A549 (cell line): ENCODE data around the gene CDH22. TPM values are rescaled to one million over a fixed set of nuclear protein-coding genes. Genes with fewer than 3 reads are reported as not detected.

Experiments used
- ATAC-seq, 2 experiments: fragments of 200-7000 bp in 1 of 2; fragments of >200 bp in 1 of 2; cut with Nextera tagmentation in 1 of 2; cut with Tn5 transposase in 1 of 2; 3 replicates each; pipeline versions ENCODE4 v1.8.0 to v1.9.1; 2018 to 2020; ENCODE audit warnings: mild to moderate bottlenecking in 1 of 2, moderate library complexity in 1 of 2
- CTCF ChIA-PET: fragments of 300-600 bp; sonication (Branson Sonifier 250); formaldehyde crosslinking; extraction: SDS; loops from one replicate; lab custom pipeline; 2021; ENCODE audit warnings: antibody characterized with exemption, inconsistent platforms; lab: Yijun Ruan, JAX
- POLR2A ChIA-PET: fragments of 350-600 bp; formaldehyde crosslinking; extraction: SDS; loops from one replicate; lab custom pipeline; 2021; ENCODE audit warnings: antibody characterized with exemption, inconsistent platforms; lab: Yijun Ruan, JAX
- DNase-seq, 2 experiments: peaks; one replicate each; pipeline versions ENCODE4 v3.0.0 to v3.0.0-alpha.2; 2011 to 2016; ENCODE audit warnings: low read depth in 1 of 2, low spot score in 1 of 2
- FAIRE-seq: peaks from 2 replicates; lab custom pipeline; 2011; peaks lifted over from hg19 to GRCh38; lab: Jason Lieb, UNC
- H3K27ac ChIP-seq, 2 experiments: fragments of >200 bp; sonication (Bioruptor Twin); formaldehyde crosslinking; 3 replicates each; pipeline ENCODE4 v1.5.1; 2016 to 2017
- H3K4me1 ChIP-seq: fragments of >200 bp; sonication (Bioruptor Twin); formaldehyde crosslinking; 3 replicates; pipeline ENCODE4 v1.6.1; 2016
- H3K4me2 ChIP-seq: fragments of >200 bp; sonication (Bioruptor Twin); formaldehyde crosslinking; 3 replicates; pipeline ENCODE4 v1.6.1; 2016
- H3K4me3 ChIP-seq: fragments of >200 bp; sonication (Bioruptor Twin); formaldehyde crosslinking; 3 replicates; pipeline ENCODE4 v1.5.1; 2016
- H3K9me3 ChIP-seq: fragments of >200 bp; sonication (Bioruptor Twin); formaldehyde crosslinking; 3 replicates; pipeline ENCODE4 v1.6.1; 2016
- CHD4 ChIP-seq: fragments of 200-600 bp; sonication (generic); IDR thresholded peaks from 2 replicates; pipeline ENCODE4 v1.6.1; 2016; ENCODE audit warnings: antibody characterized with exemption, mild to moderate bottlenecking, borderline replicate concordance
- FOSB ChIP-seq: fragments of 250-450 bp; sonication (Bioruptor Pico); IDR thresholded peaks from 2 replicates; pipeline ENCODE4 v1.5.0; 2020; ENCODE audit warnings: mild to moderate bottlenecking, moderate library complexity
- FOSL2 ChIP-seq, 2 experiments: fragments of 450-650 bp in 1 of 2; fragments of >200 bp in 1 of 2; sonication (Bioruptor Twin) in 1 of 2; formaldehyde crosslinking; IDR thresholded peaks; 2 replicates each; pipeline versions ENCODE4 v1.5.0 to v1.6.1; 2016 to 2020; ENCODE audit warnings: mild to moderate bottlenecking in 1 of 2, moderate library complexity in 1 of 2
- HEYL ChIP-seq: fragments of 250-450 bp; sonication (Bioruptor Pico); IDR thresholded peaks from 2 replicates; pipeline ENCODE4 v1.8.0; 2021; ENCODE audit warnings: mild to moderate bottlenecking, moderate library complexity
- MAZ ChIP-seq: fragments of 150-350 bp; IDR thresholded peaks from 2 replicates; pipeline ENCODE4 v1.6.1; 2014; ENCODE audit warnings: antibody characterized with exemption, low read depth, low read length, borderline replicate concordance
- PHF8 ChIP-seq: fragments of 200-600 bp; sonication (generic); IDR thresholded peaks from 2 replicates; pipeline ENCODE4 v1.6.1; 2016; ENCODE audit warnings: low read depth, mild to moderate bottlenecking, antibody characterized with exemption, moderate library complexity, borderline replicate concordance
- POLR2AphosphoS2 ChIP-seq: conservative IDR thresholded peaks from 2 replicates; pipeline ENCODE4 v1.6.1; 2012; ENCODE audit warnings: low read length, improper control_type of control experiment, inconsistent platforms
- RFX5 ChIP-seq: fragments of 450-650 bp; IDR thresholded peaks from 2 replicates; pipeline ENCODE4 v1.7.1; 2014; ENCODE audit warnings: antibody characterized with exemption, mild to moderate bottlenecking, moderate library complexity
- ZSCAN20 ChIP-seq: fragments of 250-450 bp; sonication (Bioruptor Pico); IDR thresholded peaks from 2 replicates; pipeline ENCODE4 v1.8.0; 2022; ENCODE audit warnings: mild to moderate bottlenecking, moderate library complexity
- WGBS: methylation state at CpG from one replicate; pipeline ENCODE4 v1.1.6; 2017; ENCODE audit errors: missing lambda C conversion rate; 5-methylcytosine and 5-hydroxymethylcytosine counted together
- polyA plus RNA-seq, 4 experiments: library from polyadenylated mRNA; depleted of rRNA in 3 of 4; stranded (reverse); fragments of >200 nt; fragmentation: RNase III in 1 of 4; extraction: RNeasy Plus Mini Kit Qiagen cat#74134 plus additional on column Dnase treatment in 1 of 4; gene quantifications; 2 replicates in 3 of 4; 3 replicates in 1 of 4; pipeline ENCODE4 v1.2.3, GENCODE V29; 2011 to 2017
- TF ChIP-seq, protein P1 (sequence below): fragments of 200-600 bp; sonication (generic); IDR thresholded peaks from 2 replicates; pipeline ENCODE4 v1.6.1; 2016; ENCODE audit warnings: antibody characterized with exemption, mild to moderate bottlenecking, moderate library complexity
- TF ChIP-seq, protein P2 (sequence below): fragments of >200 bp; sonication (Bioruptor Twin); formaldehyde crosslinking; IDR thresholded peaks from 3 replicates; pipeline ENCODE4 v1.5.1; 2016
- TF ChIP-seq, protein P3 (sequence below): fragments of 150-350 bp; IDR thresholded peaks from 2 replicates; pipeline ENCODE4 v1.6.1; 2014; ENCODE audit warnings: low read depth, mild to moderate bottlenecking, low read length
- TF ChIP-seq, protein P4 (sequence below): fragments of >200 bp; sonication (Bioruptor Twin); formaldehyde crosslinking; IDR thresholded peaks from 2 replicates; pipeline ENCODE4 v1.6.1; 2016
- TF ChIP-seq, protein P5 (sequence below): IDR thresholded peaks from 2 replicates; pipeline ENCODE4 v1.6.1; 2012; ENCODE audit warnings: low read depth, borderline replicate concordance
- TF ChIP-seq, protein P6 (sequence below): fragments of 450-650 bp; IDR thresholded peaks from 2 replicates; pipeline ENCODE4 v1.6.1; 2014; ENCODE audit warnings: antibody characterized with exemption
- TF ChIP-seq, protein P7 (sequence below): IDR thresholded peaks from 2 replicates; pipeline ENCODE4 v1.6.1; 2012

Gene CDH22
- polyA plus RNA-seq, 2 of the 4 experiments (the other 2 are of a cell fraction), result not detected

DNA sequence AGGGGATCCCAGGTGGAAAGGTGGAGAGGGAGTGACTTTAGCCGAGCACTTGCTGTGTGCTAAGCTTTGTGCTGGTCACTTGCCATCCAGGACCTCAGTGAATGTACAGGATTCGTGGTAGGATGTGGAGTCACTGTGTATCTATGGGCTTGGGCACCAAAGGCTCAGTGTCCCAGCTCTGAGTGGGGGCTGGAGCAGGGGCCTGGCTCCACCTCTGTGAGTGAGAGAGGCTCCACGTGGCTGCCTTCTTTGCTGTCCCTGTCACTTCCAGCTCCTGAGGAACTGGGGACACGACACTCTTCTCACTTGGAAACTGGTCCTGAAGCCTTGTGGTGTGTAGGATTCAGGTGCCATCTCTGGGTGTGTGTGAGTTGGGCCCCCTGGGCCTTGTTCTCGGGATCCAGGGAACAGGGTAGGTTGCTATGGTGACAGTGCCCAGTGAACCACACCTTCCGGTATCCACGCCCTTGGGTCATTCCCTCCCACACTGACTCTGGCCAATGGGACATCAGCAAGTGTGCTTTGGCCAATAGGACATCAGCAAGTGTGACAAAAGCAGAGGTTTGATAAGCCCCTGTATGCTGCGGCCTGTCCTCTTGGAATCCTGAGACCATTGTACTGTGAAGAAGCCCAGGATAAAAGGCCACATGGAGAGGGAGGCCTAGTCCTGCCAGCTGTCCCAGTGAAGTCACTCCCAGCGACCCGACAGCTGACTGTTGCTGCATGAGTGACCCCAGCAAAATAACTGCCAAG is 87.7 kb downstream of the CDH22 start (continued):
- TF ChIP-seq, protein P1, sequence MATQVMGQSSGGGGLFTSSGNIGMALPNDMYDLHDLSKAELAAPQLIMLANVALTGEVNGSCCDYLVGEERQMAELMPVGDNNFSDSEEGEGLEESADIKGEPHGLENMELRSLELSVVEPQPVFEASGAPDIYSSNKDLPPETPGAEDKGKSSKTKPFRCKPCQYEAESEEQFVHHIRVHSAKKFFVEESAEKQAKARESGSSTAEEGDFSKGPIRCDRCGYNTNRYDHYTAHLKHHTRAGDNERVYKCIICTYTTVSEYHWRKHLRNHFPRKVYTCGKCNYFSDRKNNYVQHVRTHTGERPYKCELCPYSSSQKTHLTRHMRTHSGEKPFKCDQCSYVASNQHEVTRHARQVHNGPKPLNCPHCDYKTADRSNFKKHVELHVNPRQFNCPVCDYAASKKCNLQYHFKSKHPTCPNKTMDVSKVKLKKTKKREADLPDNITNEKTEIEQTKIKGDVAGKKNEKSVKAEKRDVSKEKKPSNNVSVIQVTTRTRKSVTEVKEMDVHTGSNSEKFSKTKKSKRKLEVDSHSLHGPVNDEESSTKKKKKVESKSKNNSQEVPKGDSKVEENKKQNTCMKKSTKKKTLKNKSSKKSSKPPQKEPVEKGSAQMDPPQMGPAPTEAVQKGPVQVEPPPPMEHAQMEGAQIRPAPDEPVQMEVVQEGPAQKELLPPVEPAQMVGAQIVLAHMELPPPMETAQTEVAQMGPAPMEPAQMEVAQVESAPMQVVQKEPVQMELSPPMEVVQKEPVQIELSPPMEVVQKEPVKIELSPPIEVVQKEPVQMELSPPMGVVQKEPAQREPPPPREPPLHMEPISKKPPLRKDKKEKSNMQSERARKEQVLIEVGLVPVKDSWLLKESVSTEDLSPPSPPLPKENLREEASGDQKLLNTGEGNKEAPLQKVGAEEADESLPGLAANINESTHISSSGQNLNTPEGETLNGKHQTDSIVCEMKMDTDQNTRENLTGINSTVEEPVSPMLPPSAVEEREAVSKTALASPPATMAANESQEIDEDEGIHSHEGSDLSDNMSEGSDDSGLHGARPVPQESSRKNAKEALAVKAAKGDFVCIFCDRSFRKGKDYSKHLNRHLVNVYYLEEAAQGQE, result no peak
- TF ChIP-seq, protein P2, sequence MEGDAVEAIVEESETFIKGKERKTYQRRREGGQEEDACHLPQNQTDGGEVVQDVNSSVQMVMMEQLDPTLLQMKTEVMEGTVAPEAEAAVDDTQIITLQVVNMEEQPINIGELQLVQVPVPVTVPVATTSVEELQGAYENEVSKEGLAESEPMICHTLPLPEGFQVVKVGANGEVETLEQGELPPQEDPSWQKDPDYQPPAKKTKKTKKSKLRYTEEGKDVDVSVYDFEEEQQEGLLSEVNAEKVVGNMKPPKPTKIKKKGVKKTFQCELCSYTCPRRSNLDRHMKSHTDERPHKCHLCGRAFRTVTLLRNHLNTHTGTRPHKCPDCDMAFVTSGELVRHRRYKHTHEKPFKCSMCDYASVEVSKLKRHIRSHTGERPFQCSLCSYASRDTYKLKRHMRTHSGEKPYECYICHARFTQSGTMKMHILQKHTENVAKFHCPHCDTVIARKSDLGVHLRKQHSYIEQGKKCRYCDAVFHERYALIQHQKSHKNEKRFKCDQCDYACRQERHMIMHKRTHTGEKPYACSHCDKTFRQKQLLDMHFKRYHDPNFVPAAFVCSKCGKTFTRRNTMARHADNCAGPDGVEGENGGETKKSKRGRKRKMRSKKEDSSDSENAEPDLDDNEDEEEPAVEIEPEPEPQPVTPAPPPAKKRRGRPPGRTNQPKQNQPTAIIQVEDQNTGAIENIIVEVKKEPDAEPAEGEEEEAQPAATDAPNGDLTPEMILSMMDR, result no peak
- TF ChIP-seq FOSB (no peak), POLR2AphosphoS2 (no peak), CHD4 (no peak), HEYL (CRISPR knock-in tag) (no peak)
- TF ChIP-seq, protein P3, sequence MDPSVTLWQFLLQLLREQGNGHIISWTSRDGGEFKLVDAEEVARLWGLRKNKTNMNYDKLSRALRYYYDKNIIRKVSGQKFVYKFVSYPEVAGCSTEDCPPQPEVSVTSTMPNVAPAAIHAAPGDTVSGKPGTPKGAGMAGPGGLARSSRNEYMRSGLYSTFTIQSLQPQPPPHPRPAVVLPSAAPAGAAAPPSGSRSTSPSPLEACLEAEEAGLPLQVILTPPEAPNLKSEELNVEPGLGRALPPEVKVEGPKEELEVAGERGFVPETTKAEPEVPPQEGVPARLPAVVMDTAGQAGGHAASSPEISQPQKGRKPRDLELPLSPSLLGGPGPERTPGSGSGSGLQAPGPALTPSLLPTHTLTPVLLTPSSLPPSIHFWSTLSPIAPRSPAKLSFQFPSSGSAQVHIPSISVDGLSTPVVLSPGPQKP, result no peak
- TF ChIP-seq, all 56 proteins: peak for 0

DNA sequence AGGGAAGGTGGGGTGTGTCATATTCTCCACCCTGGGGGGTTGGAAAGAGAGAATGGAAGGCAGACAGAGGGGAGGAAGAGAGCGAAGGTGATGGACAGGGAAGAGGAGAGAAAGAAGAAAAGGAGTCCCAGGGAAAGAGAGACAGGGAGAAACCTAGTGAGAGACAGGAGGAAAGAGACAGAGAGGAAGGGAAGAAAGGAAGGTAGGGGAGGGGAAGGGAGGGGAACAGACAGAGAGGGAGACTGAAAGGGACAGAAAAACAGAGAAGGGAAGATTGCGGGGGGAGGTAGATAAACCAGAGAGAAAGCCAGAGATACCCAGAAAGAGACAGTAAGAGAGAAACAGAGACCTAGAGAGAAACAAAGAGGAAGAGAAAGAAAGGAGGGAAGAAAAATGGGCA is 88.4 kb downstream of the CDH22 start:
- ChIA-PET CTCF (interaction anchor here (0.5 kb wide), 1 partner anchor 168 kb away, joined by 3 read pairs; no protein-coding TSS in a partner anchor), POLR2A (no interaction called here)
- Histone ChIP-seq H3K9me3 (no peaks in the 10 kb centered on the region), H3K27ac (no peak overlapping the region), H3K4me3 (no peak overlapping the region), H3K4me1 (peaks cover 9% of the 10 kb centered on the region; the same call in 2 of the 3 replicates), H3K4me2 (no peak overlapping the region)
- 13% methylated on average over 2 of the region's 2 CpGs for whole genome bisulfite sequencing
- no peak for DNase-seq
- no peak for ATAC-seq
- FAIRE-seq, result no peak
- TF ChIP-seq, protein P4, sequence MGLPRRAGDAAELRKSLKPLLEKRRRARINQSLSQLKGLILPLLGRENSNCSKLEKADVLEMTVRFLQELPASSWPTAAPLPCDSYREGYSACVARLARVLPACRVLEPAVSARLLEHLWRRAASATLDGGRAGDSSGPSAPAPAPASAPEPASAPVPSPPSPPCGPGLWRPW, result no peak
- no peak for TF ChIP-seq ZSCAN20 (CRISPR knock-in tag)
- TF ChIP-seq PHF8, result no peak
- TF ChIP-seq, protein P1, result no peak
- no peak for TF ChIP-seq POLR2AphosphoS2
- TF ChIP-seq, protein P5, sequence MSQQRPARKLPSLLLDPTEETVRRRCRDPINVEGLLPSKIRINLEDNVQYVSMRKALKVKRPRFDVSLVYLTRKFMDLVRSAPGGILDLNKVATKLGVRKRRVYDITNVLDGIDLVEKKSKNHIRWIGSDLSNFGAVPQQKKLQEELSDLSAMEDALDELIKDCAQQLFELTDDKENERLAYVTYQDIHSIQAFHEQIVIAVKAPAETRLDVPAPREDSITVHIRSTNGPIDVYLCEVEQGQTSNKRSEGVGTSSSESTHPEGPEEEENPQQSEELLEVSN, result no peak
- TF ChIP-seq MAZ, result no peak
- TF ChIP-seq FOSL2 (IDR thresholded peaks at IDR 0.05), result no peak
- TF ChIP-seq FOSL2 (CRISPR knock-in tag; IDR thresholded peaks at IDR 0.05), result no peak
- TF ChIP-seq, protein P6, sequence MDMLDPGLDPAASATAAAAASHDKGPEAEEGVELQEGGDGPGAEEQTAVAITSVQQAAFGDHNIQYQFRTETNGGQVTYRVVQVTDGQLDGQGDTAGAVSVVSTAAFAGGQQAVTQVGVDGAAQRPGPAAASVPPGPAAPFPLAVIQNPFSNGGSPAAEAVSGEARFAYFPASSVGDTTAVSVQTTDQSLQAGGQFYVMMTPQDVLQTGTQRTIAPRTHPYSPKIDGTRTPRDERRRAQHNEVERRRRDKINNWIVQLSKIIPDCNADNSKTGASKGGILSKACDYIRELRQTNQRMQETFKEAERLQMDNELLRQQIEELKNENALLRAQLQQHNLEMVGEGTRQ, result no peak
- TF ChIP-seq RFX5, result no peak
- no peak for TF ChIP-seq FOSB
- TF ChIP-seq, protein P7, sequence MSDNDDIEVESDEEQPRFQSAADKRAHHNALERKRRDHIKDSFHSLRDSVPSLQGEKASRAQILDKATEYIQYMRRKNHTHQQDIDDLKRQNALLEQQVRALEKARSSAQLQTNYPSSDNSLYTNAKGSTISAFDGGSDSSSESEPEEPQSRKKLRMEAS, result no peak
